Liver (tissue), 9 donors: ENCODE data around the gene ZDHHC14. TPM values are rescaled to one million over a fixed set of nuclear protein-coding genes. Genes with fewer than 3 reads are reported as not detected.

Source experiments
- DNase-seq: peaks from one replicate; pipeline ENCODE4 v3.0.0-alpha.2; 2017; ENCODE audit warnings: low spot score
- H3K27ac ChIP-seq, 2 donors: one replicate each; pipeline ENCODE4 v1.7.0; 2013; ENCODE audit warnings: inconsistent platforms in 2 of 2, low read length in 2 of 2, control low read depth in 1 of 2, low read depth in 1 of 2, mild to moderate bottlenecking in 1 of 2
- H3K27me3 ChIP-seq, 4 donors: one replicate each; pipeline versions ENCODE4 v1.6.1 to v1.7.0; 2013; ENCODE audit warnings: low read length in 3 of 4, inconsistent platforms in 1 of 4, mild to moderate bottlenecking in 1 of 4, moderate library complexity in 1 of 4; ENCODE audit not compliant: control insufficient read depth in 4 of 4, insufficient read depth in 4 of 4
- H3K36me3 ChIP-seq, 4 donors: one replicate each; pipeline versions ENCODE4 v1.6.1 to v1.7.0; 2013; ENCODE audit warnings: low read length in 3 of 4, mild to moderate bottlenecking in 3 of 4, low read depth in 1 of 4, moderate library complexity in 1 of 4; ENCODE audit not compliant: control insufficient read depth in 4 of 4, insufficient read depth in 3 of 4
- H3K4me1 ChIP-seq, 4 donors: one replicate each; pipeline versions ENCODE4 v1.6.1 to v1.7.0; 2013; ENCODE audit warnings: low read length in 3 of 4, mild to moderate bottlenecking in 3 of 4, moderate library complexity in 1 of 4; ENCODE audit not compliant: control insufficient read depth in 4 of 4, insufficient read depth in 4 of 4
- H3K4me3 ChIP-seq, 3 donors: one replicate each; pipeline versions ENCODE4 v1.6.1 to v1.7.0; 2013; ENCODE audit warnings: low read length in 3 of 3, control low read depth in 1 of 3, low read depth in 1 of 3, mild to moderate bottlenecking in 1 of 3
- H3K9ac ChIP-seq, 2 donors: one replicate each; pipeline ENCODE4 v1.7.0; 2013; ENCODE audit warnings: low read length in 2 of 2, mild to moderate bottlenecking in 2 of 2, moderate library complexity in 2 of 2, control low read depth in 1 of 2, low read depth in 1 of 2
- H3K9me3 ChIP-seq, 4 donors: one replicate each; pipeline versions ENCODE4 v1.6.1 to v1.7.0; 2013; ENCODE audit warnings: low read length in 3 of 4; ENCODE audit not compliant: control insufficient read depth in 4 of 4
- EGR1 ChIP-seq, 2 donors: IDR thresholded peaks; 2 replicates each; pipeline ENCODE4 v1.6.1; 2016 to 2018; ENCODE audit warnings: antibody characterized with exemption in 2 of 2, low read depth in 2 of 2
- FOXA1 ChIP-seq: IDR thresholded peaks from 2 replicates; pipeline ENCODE4 v1.6.1; 2016; ENCODE audit warnings: antibody characterized with exemption
- FOXA2 ChIP-seq: IDR thresholded peaks from 2 replicates; pipeline ENCODE4 v1.6.1; 2016; ENCODE audit warnings: antibody characterized with exemption
- GABPA ChIP-seq, 2 donors: IDR thresholded peaks in 1 of 2; conservative IDR thresholded peaks in 1 of 2; 2 replicates each; pipeline ENCODE4 v1.6.1; 2016; ENCODE audit warnings: antibody characterized with exemption in 2 of 2, mild to moderate bottlenecking in 1 of 2, moderate library complexity in 1 of 2
- HNF4A ChIP-seq, 2 donors: conservative IDR thresholded peaks; 2 replicates each; pipeline ENCODE4 v1.6.1; 2016; ENCODE audit warnings: antibody characterized with exemption in 2 of 2, mild to moderate bottlenecking in 2 of 2
- HNF4G ChIP-seq: IDR thresholded peaks from 2 replicates; pipeline ENCODE4 v1.6.1; 2016; ENCODE audit warnings: antibody characterized with exemption
- JUND ChIP-seq, 2 donors: IDR thresholded peaks; 2 replicates each; pipeline ENCODE4 v1.6.1; 2016; ENCODE audit warnings: antibody characterized with exemption in 2 of 2
- NR2F2 ChIP-seq: IDR thresholded peaks from 2 replicates; pipeline ENCODE4 v1.6.1; 2016; ENCODE audit warnings: antibody characterized with exemption
- RAD21 ChIP-seq, 2 donors: IDR thresholded peaks; 2 replicates each; pipeline ENCODE4 v1.6.1; 2016; ENCODE audit warnings: antibody characterized with exemption in 2 of 2, mild to moderate bottlenecking in 2 of 2
- RXRA ChIP-seq, 2 donors: IDR thresholded peaks; 2 replicates each; pipeline ENCODE4 v1.6.1; 2017 to 2018; ENCODE audit warnings: antibody characterized with exemption in 2 of 2, mild to moderate bottlenecking in 1 of 2
- SP1 ChIP-seq: IDR thresholded peaks from 2 replicates; pipeline ENCODE4 v1.6.1; 2018; ENCODE audit warnings: antibody characterized with exemption, mild to moderate bottlenecking
- TAF1 ChIP-seq: conservative IDR thresholded peaks from 2 replicates; pipeline ENCODE4 v1.6.1; 2016; ENCODE audit warnings: antibody characterized with exemption, mild to moderate bottlenecking
- YY1 ChIP-seq: IDR thresholded peaks from 2 replicates; pipeline ENCODE4 v1.6.1; 2016; ENCODE audit warnings: antibody characterized with exemption, mild to moderate bottlenecking
- WGBS: extraction: QIAGEN DNeasy Blood & Tissue Kit; methylation state at CpG from one replicate; pipeline ENCODE4 v1.1.7; 2013; 5-methylcytosine and 5-hydroxymethylcytosine counted together
- polyA plus RNA-seq, 2 donors: library from polyadenylated mRNA; stranded (reverse) in 1 of 2; unstranded in 1 of 2; fragments of 200-250 nt in 1 of 2; fragments of >200 nt in 1 of 2; fragmentation: Nextera tagmentation in 1 of 2; extraction: Ambion mirVana in 1 of 2; gene quantifications; one replicate each; pipeline versions ENCODE4 v1.2.1 to v1.2.3, GENCODE V29; 2013 to 2015
- total RNA-seq, 2 donors: library from RNA; depleted of rRNA; stranded (reverse); fragments of >200 nt; gene quantifications; one replicate each; pipeline ENCODE4 v1.2.3, GENCODE V29; 2014
- TF ChIP-seq, protein P1 (sequence below): IDR thresholded peaks from 2 replicates; pipeline ENCODE4 v1.6.1; 2016; ENCODE audit warnings: antibody characterized with exemption, mild to moderate bottlenecking
- TF ChIP-seq, protein P2 (sequence below): IDR thresholded peaks from 2 replicates; pipeline ENCODE4 v1.6.1; 2016; ENCODE audit warnings: antibody characterized with exemption
- TF ChIP-seq, protein P3 (sequence below): IDR thresholded peaks from 2 replicates; pipeline ENCODE4 v1.6.1; 2016; ENCODE audit warnings: antibody characterized with exemption
- TF ChIP-seq, protein P4 (sequence below): IDR thresholded peaks from 2 replicates; pipeline ENCODE4 v1.6.1; 2016; ENCODE audit warnings: antibody characterized with exemption
- TF ChIP-seq, protein P5 (sequence below): fragments of 150-350 bp; IDR thresholded peaks from 2 replicates; pipeline ENCODE4 v1.5.1; 2017; ENCODE audit warnings: improper control_type of control experiment, low read depth, low read length; ENCODE audit not compliant: missing input control
- donor health status: healthy.
- donor health status: healthy.
- donor health status: healthy.
- donor health status: healthy.
- donor health status: healthy.

The ZDHHC14 gene
- total and polyA plus RNA-seq, 4 donors: 4.4 to 11.7 (median 8.4) TPM

DNA sequence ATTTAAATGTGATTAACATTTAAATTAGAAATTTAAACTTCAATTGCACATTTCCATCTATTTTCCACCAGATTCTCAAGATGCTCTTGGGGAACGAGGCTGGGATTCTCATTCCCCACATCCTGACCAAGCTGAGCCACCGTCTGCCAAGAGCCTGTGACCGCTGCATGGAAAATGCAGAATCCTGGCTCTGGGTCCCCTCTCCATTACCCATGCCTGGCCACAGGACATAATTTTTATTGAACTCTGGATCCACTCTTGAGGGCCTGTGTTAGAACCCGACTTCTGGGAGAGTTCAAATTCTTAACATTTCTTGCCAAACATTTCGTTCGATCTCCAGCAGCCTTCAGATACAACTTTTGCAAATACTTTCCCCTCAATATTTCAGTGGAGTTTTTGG, 240.4 kb downstream of the ZDHHC14 start (continued):
- TF ChIP-seq, protein P1, sequence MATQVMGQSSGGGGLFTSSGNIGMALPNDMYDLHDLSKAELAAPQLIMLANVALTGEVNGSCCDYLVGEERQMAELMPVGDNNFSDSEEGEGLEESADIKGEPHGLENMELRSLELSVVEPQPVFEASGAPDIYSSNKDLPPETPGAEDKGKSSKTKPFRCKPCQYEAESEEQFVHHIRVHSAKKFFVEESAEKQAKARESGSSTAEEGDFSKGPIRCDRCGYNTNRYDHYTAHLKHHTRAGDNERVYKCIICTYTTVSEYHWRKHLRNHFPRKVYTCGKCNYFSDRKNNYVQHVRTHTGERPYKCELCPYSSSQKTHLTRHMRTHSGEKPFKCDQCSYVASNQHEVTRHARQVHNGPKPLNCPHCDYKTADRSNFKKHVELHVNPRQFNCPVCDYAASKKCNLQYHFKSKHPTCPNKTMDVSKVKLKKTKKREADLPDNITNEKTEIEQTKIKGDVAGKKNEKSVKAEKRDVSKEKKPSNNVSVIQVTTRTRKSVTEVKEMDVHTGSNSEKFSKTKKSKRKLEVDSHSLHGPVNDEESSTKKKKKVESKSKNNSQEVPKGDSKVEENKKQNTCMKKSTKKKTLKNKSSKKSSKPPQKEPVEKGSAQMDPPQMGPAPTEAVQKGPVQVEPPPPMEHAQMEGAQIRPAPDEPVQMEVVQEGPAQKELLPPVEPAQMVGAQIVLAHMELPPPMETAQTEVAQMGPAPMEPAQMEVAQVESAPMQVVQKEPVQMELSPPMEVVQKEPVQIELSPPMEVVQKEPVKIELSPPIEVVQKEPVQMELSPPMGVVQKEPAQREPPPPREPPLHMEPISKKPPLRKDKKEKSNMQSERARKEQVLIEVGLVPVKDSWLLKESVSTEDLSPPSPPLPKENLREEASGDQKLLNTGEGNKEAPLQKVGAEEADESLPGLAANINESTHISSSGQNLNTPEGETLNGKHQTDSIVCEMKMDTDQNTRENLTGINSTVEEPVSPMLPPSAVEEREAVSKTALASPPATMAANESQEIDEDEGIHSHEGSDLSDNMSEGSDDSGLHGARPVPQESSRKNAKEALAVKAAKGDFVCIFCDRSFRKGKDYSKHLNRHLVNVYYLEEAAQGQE: no peak
- TF ChIP-seq, protein P2, sequence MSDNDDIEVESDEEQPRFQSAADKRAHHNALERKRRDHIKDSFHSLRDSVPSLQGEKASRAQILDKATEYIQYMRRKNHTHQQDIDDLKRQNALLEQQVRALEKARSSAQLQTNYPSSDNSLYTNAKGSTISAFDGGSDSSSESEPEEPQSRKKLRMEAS: no peak
- TF ChIP-seq JUND (IDR thresholded peaks at IDR 0.05): no peak
- TF ChIP-seq HNF4G: no peak
- no peak for TF ChIP-seq GABPA (IDR thresholded peaks at IDR 0.05 in 1 of 2, conservative IDR thresholded peaks at IDR 0.05 in 1 of 2)
- TF ChIP-seq FOXA1: no peak
- TF ChIP-seq FOXA2: no peak
- TF ChIP-seq, protein P3, sequence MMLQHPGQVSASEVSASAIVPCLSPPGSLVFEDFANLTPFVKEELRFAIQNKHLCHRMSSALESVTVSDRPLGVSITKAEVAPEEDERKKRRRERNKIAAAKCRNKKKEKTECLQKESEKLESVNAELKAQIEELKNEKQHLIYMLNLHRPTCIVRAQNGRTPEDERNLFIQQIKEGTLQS: no peak

DNA sequence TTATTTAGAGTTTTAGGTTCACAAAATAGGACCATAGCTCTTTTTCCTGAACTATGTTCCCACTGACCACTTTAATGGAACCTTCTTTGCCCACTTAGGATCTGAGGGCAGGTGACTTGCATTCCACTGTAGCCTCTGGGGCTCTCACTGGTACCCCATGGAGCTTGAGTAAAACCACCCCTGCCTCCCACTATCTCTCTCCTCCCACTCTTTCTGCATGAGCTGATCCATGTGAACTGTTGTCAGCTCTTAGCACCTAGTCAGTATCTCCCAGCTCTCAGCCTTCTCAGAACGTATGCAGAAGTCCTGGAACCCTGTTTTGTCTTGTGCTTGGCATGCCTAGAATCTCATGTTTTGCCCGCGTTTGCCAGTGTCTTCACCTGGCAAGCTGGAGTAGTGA, 241.4 kb downstream of the ZDHHC14 start:
- Histone ChIP-seq H3K4me1 (no peaks in the 10 kb centered on the region), H3K27me3 (no peaks in the 10 kb centered on the region), H3K36me3 (no peaks in the 10 kb centered on the region), H3K4me3 (no peak overlapping the region), H3K27ac (no peak overlapping the region), H3K9ac (no peak overlapping the region), H3K9me3 (no peaks in the 10 kb centered on the region)
- TF ChIP-seq NR2F2 (no peak), RAD21 (IDR thresholded peaks at IDR 0.05) (no peak), RXRA (IDR thresholded peaks at IDR 0.05) (no peak), JUND (IDR thresholded peaks at IDR 0.05) (no peak), FOXA1 (no peak), TAF1 (no peak), GABPA (IDR thresholded peaks at IDR 0.05 in 1 of 2, conservative IDR thresholded peaks at IDR 0.05 in 1 of 2) (no peak), HNF4G (no peak), YY1 (no peak), SP1 (no peak), FOXA2 (no peak), EGR1 (IDR thresholded peaks at IDR 0.05; ENCODE audit: low read depth in 2 of 2) (no peak), HNF4A (conservative IDR thresholded peaks at IDR 0.05) (no peak)
- TF ChIP-seq, protein P1: no peak
- TF ChIP-seq, protein P3: no peak
- TF ChIP-seq, protein P4, sequence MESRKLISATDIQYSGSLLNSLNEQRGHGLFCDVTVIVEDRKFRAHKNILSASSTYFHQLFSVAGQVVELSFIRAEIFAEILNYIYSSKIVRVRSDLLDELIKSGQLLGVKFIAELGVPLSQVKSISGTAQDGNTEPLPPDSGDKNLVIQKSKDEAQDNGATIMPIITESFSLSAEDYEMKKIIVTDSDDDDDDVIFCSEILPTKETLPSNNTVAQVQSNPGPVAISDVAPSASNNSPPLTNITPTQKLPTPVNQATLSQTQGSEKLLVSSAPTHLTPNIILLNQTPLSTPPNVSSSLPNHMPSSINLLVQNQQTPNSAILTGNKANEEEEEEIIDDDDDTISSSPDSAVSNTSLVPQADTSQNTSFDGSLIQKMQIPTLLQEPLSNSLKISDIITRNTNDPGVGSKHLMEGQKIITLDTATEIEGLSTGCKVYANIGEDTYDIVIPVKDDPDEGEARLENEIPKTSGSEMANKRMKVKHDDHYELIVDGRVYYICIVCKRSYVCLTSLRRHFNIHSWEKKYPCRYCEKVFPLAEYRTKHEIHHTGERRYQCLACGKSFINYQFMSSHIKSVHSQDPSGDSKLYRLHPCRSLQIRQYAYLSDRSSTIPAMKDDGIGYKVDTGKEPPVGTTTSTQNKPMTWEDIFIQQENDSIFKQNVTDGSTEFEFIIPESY: no peak
- TF ChIP-seq, protein P2: no peak
- TF ChIP-seq, protein P5, sequence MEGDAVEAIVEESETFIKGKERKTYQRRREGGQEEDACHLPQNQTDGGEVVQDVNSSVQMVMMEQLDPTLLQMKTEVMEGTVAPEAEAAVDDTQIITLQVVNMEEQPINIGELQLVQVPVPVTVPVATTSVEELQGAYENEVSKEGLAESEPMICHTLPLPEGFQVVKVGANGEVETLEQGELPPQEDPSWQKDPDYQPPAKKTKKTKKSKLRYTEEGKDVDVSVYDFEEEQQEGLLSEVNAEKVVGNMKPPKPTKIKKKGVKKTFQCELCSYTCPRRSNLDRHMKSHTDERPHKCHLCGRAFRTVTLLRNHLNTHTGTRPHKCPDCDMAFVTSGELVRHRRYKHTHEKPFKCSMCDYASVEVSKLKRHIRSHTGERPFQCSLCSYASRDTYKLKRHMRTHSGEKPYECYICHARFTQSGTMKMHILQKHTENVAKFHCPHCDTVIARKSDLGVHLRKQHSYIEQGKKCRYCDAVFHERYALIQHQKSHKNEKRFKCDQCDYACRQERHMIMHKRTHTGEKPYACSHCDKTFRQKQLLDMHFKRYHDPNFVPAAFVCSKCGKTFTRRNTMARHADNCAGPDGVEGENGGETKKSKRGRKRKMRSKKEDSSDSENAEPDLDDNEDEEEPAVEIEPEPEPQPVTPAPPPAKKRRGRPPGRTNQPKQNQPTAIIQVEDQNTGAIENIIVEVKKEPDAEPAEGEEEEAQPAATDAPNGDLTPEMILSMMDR: no peak
- no peak for DNase-seq
- 95% methylated on average over 3 of the region's 3 CpGs for WGBS
